ENCODE measurements around the gene NMT1. TPM values are rescaled to one million over a fixed set of nuclear protein-coding genes. Genes with fewer than 3 reads are reported as not detected.

The NMT1 gene
- total RNA-seq, 1 donor from 2014 or later = 80.6 TPM

DNA sequence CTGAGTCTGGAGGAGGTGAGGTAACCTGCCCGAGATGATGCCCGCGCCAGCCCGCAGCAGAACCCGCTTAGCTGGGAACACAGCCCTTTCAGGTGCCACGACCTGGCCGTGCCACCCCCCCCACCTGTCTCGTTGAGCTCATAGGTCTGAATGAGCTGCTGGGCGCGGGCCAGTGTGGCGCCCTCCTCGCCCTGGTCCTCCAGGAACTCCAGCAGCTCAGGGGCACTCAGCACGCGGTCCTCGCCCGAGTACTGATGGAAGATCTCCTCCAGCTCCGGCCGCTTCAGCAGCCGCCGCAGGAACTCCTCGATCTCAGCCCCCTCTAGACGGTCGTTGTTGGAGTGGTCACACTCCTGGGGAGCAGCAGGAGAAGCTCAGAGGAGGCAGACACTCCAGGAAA, 57.6 kb downstream of the NMT1 start:
- peaks cover 2% of the 10 kb centered on the region for H3K4me1 Mint-ChIP-seq
- no peak for DNase-seq (ENCODE audit: low spot score in 2 of 2, unreplicated experiment in 2 of 2)
- H3K27ac Mint-ChIP-seq = no peak overlapping the region
- TF ChIP-seq, protein P1, sequence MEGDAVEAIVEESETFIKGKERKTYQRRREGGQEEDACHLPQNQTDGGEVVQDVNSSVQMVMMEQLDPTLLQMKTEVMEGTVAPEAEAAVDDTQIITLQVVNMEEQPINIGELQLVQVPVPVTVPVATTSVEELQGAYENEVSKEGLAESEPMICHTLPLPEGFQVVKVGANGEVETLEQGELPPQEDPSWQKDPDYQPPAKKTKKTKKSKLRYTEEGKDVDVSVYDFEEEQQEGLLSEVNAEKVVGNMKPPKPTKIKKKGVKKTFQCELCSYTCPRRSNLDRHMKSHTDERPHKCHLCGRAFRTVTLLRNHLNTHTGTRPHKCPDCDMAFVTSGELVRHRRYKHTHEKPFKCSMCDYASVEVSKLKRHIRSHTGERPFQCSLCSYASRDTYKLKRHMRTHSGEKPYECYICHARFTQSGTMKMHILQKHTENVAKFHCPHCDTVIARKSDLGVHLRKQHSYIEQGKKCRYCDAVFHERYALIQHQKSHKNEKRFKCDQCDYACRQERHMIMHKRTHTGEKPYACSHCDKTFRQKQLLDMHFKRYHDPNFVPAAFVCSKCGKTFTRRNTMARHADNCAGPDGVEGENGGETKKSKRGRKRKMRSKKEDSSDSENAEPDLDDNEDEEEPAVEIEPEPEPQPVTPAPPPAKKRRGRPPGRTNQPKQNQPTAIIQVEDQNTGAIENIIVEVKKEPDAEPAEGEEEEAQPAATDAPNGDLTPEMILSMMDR (IDR thresholded peaks at IDR 0.05; ENCODE audit: unreplicated experiment) = no peak
- no peaks in the 10 kb centered on the region for H3K9me3 Mint-ChIP-seq
- H3K36me3 Mint-ChIP-seq = peaks cover 12% of the 10 kb centered on the region
- no peaks in the 10 kb centered on the region for H3K27me3 Mint-ChIP-seq (ENCODE audit: low read depth)
- H3K4me3 Mint-ChIP-seq = no peak overlapping the region

DNA sequence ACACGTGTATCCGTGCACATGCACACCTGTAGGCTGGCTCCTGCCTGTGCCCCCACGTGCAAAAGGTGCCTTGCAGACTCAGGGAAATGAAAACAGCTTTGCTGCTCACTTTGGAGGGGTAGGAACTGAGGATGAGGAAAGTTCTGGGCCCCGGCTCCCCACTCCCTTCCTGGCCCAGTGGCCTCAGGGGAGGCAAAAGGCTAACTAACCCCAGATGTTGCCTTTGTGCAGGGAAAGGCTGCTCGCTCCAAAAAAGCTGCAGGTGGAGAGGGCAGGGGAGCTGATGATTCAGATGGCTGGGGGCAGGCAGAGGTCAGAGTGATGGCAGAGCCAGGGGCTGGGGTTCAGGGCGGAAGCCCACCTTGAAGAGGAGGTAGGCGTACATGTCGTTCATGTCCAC, 58.8 kb downstream of the NMT1 start:
- H3K9me3 Mint-ChIP-seq = no peaks in the 10 kb centered on the region
- no peak for DNase-seq (ENCODE audit: low spot score in 2 of 2, unreplicated experiment in 2 of 2)
- H3K27ac Mint-ChIP-seq = no peak overlapping the region
- H3K4me3 Mint-ChIP-seq = no peak overlapping the region
- peaks cover 4% of the 10 kb centered on the region for H3K4me1 Mint-ChIP-seq
- TF ChIP-seq, protein P1 (IDR thresholded peaks at IDR 0.05; ENCODE audit: unreplicated experiment) = no peak
- peaks cover 12% of the 10 kb centered on the region for H3K36me3 Mint-ChIP-seq
- H3K27me3 Mint-ChIP-seq (ENCODE audit: low read depth) = no peaks in the 10 kb centered on the region

DNA sequence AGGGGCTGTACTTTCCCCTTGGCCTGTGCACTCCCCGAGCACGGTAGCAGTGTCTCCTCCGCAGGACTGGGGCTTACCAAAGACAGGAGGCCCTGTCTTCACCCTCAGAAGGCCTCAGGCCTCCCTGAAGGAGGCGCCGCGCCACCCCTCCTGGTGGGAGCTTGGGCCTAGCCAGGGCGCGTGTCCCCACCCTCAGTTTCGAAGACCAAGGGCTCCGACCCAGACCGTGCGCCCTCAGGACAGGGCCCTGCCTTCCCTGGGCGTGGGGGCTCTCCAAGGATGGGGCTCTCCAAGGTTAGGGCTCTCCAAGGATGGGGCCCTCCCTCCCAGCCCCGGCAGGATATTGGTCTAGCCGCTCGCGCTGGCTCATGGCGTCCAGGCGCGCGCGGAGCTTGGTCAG, 59.4 kb downstream of the NMT1 start:
- Mint-ChIP-seq H3K9me3 (no peaks in the 10 kb centered on the region), H3K4me3 (no peak overlapping the region), H3K27ac (no peak overlapping the region), H3K4me1 (peaks cover 4% of the 10 kb centered on the region), H3K27me3 (ENCODE audit: low read depth) (no peaks in the 10 kb centered on the region), H3K36me3 (peaks cover 12% of the 10 kb centered on the region)
- TF ChIP-seq, protein P1 (IDR thresholded peaks at IDR 0.05; ENCODE audit: unreplicated experiment) = no peak
- DNase-seq (ENCODE audit: low spot score in 2 of 2, unreplicated experiment in 2 of 2) = no peak

DNA sequence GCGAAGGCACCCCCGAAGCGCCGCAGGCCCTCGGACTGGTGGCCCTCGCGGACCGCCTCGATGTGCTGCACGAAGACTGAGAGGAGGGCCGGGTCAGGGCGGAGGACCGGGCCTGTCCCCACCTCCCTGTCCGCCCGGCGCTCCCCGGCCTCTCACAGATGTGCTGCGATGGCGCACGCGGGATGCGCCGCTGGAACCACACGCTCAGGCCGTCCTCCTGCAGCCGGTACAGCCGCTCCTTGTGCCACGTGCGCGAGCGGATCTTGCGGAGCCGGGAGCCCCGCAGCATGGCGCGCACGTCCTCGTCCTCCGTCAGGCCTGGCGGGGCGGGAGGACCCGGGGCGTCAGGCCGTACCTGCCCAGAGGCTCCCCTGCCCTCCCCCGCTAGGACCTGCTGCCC, 59.9 kb downstream of the NMT1 start:
- Mint-ChIP-seq H3K36me3 (peaks cover 7% of the 10 kb centered on the region), H3K9me3 (no peaks in the 10 kb centered on the region), H3K27me3 (ENCODE audit: low read depth) (no peaks in the 10 kb centered on the region), H3K27ac (no peak overlapping the region), H3K4me1 (peaks cover 3% of the 10 kb centered on the region), H3K4me3 (no peak overlapping the region)
- DNase-seq (ENCODE audit: low spot score in 2 of 2, unreplicated experiment in 2 of 2) = no peak
- TF ChIP-seq, protein P1 (IDR thresholded peaks at IDR 0.05; ENCODE audit: unreplicated experiment) = no peak

DNA sequence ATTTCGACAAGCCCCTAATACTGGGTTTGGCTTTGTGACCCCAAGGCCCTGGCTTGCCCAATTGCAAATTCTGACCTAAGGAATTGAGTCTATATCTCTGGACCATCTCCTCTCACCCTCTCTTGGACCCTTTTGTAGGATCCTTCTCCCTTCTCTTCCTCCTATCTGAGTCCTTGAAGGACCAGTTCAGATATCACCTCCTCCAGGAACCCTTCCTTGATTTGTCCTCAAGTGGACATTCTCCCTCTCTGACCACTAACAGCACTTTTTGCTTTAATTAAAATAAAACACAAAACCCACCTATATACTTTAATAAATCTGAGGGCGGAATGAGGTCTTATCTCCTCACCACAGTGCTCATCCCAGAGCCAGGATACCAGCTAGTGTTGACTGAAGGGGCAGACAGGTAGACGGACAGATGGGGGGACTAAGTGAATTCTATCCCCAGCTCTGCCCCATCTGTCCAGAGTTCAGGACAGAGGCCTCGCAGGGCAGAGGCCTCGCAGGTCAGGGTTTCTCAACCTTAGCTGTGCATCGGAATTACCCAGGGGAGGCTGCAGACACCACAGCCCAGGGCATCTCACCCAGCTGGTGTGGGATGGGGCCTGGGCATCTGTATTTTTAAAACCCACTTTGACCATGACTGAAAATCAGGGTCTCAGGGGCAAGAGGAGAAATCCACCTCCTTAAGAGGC, 62.1 kb downstream of the NMT1 start:
- Mint-ChIP-seq H3K27ac (no peak overlapping the region), H3K4me3 (no peak overlapping the region), H3K9me3 (no peaks in the 10 kb centered on the region), H3K4me1 (peaks cover 18% of the 10 kb centered on the region), H3K27me3 (ENCODE audit: low read depth) (no peaks in the 10 kb centered on the region), H3K36me3 (no peaks in the 10 kb centered on the region)
- TF ChIP-seq, protein P1 (IDR thresholded peaks at IDR 0.05; ENCODE audit: unreplicated experiment) = no peak
- DNase-seq (ENCODE audit: low spot score in 2 of 2, unreplicated experiment in 2 of 2) = no peak
